GM19351 (cell line): Measurements from ENCODE around the gene HAX1.

Experiments used
- ATAC-seq: cut with Tn5 transposase; IDR thresholded peaks from one replicate; pipeline ENCODE4 v1.9.1; 2021; ENCODE audit warnings: mild to moderate bottlenecking, moderate library complexity; ENCODE audit not compliant: unreplicated experiment

Gene HAX1

DNA sequence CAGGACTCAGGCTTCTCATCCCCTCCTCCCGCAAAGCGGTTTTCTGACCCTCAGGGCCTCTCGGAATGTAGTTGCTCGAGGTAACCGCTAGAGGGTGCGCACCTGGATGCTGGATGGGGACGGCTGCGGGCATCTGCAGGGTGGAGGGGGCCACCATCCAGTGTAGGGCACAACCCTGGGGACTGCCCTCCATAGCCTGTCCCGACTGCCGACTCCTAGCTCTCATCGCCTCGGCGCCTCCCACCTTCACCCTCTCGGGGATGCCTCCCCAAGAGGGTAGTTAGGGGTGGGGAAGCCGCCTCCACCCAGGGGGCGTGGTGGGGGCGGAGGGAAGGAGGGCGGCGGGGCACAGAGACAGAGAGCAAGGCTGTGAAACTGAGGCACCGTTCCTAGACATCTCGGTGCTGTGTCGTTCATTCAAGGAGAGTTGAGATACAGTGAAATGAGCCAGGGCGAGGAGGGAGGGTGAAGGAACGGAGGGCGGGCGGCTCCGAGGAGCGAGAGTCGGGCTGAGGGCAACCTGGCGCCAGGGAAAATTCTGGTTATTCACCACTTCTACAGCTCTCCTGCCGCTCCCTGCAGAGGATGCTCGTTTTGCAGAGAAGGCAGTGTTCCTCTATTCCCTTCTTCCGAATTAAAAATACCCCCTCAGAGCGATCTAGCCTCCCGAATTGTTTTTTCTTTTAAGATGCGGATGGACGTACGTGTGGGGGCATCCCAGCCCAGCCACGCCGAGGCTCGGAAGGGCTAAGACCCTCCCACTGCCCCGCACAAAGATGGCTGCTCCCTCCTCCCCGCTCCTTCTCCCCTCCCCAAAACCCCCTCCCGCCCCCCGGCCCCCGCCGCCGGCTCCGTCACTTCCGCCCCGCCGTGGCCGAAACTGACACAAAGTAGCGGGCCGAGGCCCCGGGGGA is 52.5 kb downstream of the HAX1 start, which contains the start of gene ATP8B2:
TSS of gene ATP8B2 (plus strand) at position 857 of the 914 bp plus-strand sequence. CDS start 2,617 bp downstream, outside the sequence.
- ATAC-seq = peak; percentile 58
